Endothelial cell of umbilical vein (primary cell): Measurements from ENCODE around the gene HS3ST1. TPM values are rescaled to one million over a fixed set of nuclear protein-coding genes. Genes with fewer than 3 reads are reported as not detected.

ENCODE experiments used
- BruUV-seq: library from RNA; stranded (reverse); fragments of 400-500 nt; replicated peaks from 2 replicates; lab custom pipeline; 2021; lab: Mats Ljungman, UMichigan
- CTCF ChIA-PET: fragments of 300-600, 350-600 bp; sonication (Branson Sonifier 250); formaldehyde crosslinking; loops from one replicate; lab custom pipeline; 2021; ENCODE audit warnings: antibody characterized with exemption, inconsistent platforms; lab: Charles Lee
- POLR2A ChIA-PET: fragments of 300-600, 350-600 bp; sonication (Branson Sonifier 250); formaldehyde crosslinking; loops from one replicate; lab custom pipeline; 2021; ENCODE audit warnings: antibody characterized with exemption, inconsistent platforms; lab: Charles Lee
- DNase-seq: peaks from one replicate; pipeline ENCODE4 v3.0.0-alpha.2; 2011; ENCODE audit warnings: low read depth, low spot score
- FAIRE-seq: peaks from 2 replicates; lab custom pipeline; 2011; peaks lifted over from hg19 to GRCh38; lab: Jason Lieb, UNC
- H2AFZ ChIP-seq: 2 replicates; pipeline ENCODE4 v1.6.0; 2012; ENCODE audit warnings: low read depth, low read length, control low read depth, inconsistent platforms
- H3K27ac ChIP-seq: 2 replicates; pipeline ENCODE4 v1.5.1; 2011; ENCODE audit warnings: low read depth, mild to moderate bottlenecking, control low read depth, low read length, moderate library complexity; ENCODE audit not compliant: insufficient read depth
- H3K27me3 ChIP-seq, 2 experiments: 2 replicates each; pipeline versions ENCODE4 v1.6.0 to v1.6.1; 2011; ENCODE audit warnings: low read length in 2 of 2, mixed read lengths in 1 of 2; ENCODE audit not compliant: control insufficient read depth in 2 of 2, insufficient read depth in 2 of 2
- H3K36me3 ChIP-seq, 2 experiments: 2 replicates in 1 of 2; 3 replicates in 1 of 2; pipeline ENCODE4 v1.5.1; 2011; ENCODE audit warnings: low read length in 2 of 2, mild to moderate bottlenecking in 1 of 2, moderate library complexity in 1 of 2; ENCODE audit not compliant: control insufficient read depth in 2 of 2, insufficient read depth in 2 of 2; ENCODE audit errors: extremely low read depth in 1 of 2
- H3K4me1 ChIP-seq: 3 replicates; pipeline ENCODE4 v1.5.1; 2011; ENCODE audit warnings: mild to moderate bottlenecking, low read length; ENCODE audit not compliant: control insufficient read depth, insufficient read depth; ENCODE audit errors: extremely low read depth
- H3K4me2 ChIP-seq: 2 replicates; pipeline ENCODE4 v1.6.1; 2011; ENCODE audit warnings: low read length, control low read depth, mixed read lengths; ENCODE audit not compliant: insufficient read depth
- H3K4me3 ChIP-seq, 3 experiments: fragments of 200-600 bp in 1 of 3; sonication (generic), shearing (Covaris generic) in 1 of 3; replicated peaks in 1 of 3; 2 replicates each; pipeline ENCODE4 v1.5.1; 2011 to 2016; ENCODE audit warnings: control low read depth in 3 of 3, low read length in 3 of 3, mild to moderate bottlenecking in 2 of 3, inconsistent platforms in 1 of 3, low read depth in 1 of 3, moderate library complexity in 1 of 3; ENCODE audit not compliant: insufficient read depth in 1 of 3
- H3K79me2 ChIP-seq: 2 replicates; pipeline ENCODE4 v1.6.0; 2012; ENCODE audit warnings: low read length, inconsistent platforms; ENCODE audit not compliant: control insufficient read depth, insufficient read depth
- H3K9ac ChIP-seq: replicated peaks from 2 replicates; pipeline ENCODE3; 2011; ENCODE audit warnings: low read length, control low read depth; ENCODE audit not compliant: insufficient read depth; ENCODE audit errors: extremely low read depth
- H3K9me1 ChIP-seq: replicated peaks from 3 replicates; pipeline ENCODE4 v1.6.0; 2011; ENCODE audit warnings: mild to moderate bottlenecking, low read length; ENCODE audit not compliant: control insufficient read depth, insufficient read depth; ENCODE audit errors: extremely low read depth
- H3K9me3 ChIP-seq: replicated peaks from 2 replicates; pipeline ENCODE4 v1.5.1; 2012; ENCODE audit warnings: low read length, inconsistent platforms; ENCODE audit not compliant: control insufficient read depth, insufficient read depth
- H4K20me1 ChIP-seq: replicated peaks from 2 replicates; pipeline ENCODE3; 2011; ENCODE audit warnings: mild to moderate bottlenecking, low read length; ENCODE audit not compliant: control insufficient read depth, insufficient read depth; ENCODE audit errors: extremely low read depth
- EZH2 ChIP-seq: IDR thresholded peaks from 2 replicates; pipeline ENCODE4 v1.6.1; 2012; ENCODE audit warnings: borderline replicate concordance, low read depth, mild to moderate bottlenecking, moderate library complexity, low read length, inconsistent platforms; ENCODE audit not compliant: severe bottlenecking
- FOS ChIP-seq: IDR thresholded peaks from 2 replicates; pipeline ENCODE4 v1.6.1; 2011; ENCODE audit warnings: mild to moderate bottlenecking, low read length, moderate library complexity, borderline replicate concordance; ENCODE audit not compliant: insufficient read depth
- GATA2 ChIP-seq: IDR thresholded peaks from 2 replicates; pipeline ENCODE4 v1.7.0; 2011; ENCODE audit warnings: low read depth, mild to moderate bottlenecking, moderate library complexity, mixed read lengths, low read length; ENCODE audit not compliant: insufficient read length, insufficient read depth
- JUN ChIP-seq: IDR thresholded peaks from 2 replicates; pipeline ENCODE4 v1.6.1; 2011; ENCODE audit warnings: borderline replicate concordance, low read depth; ENCODE audit not compliant: insufficient read length, insufficient read depth
- MYC ChIP-seq: IDR thresholded peaks from one replicate; pipeline ENCODE4 v1.6.1; 2011; ENCODE audit warnings: mild to moderate bottlenecking, low read depth, low read length
- POLR2A ChIP-seq: IDR thresholded peaks from 2 replicates; pipeline ENCODE4 v1.6.1; 2012; ENCODE audit warnings: low read depth, mild to moderate bottlenecking, control low read depth, low read length
- POLR2AphosphoS5 ChIP-seq: IDR thresholded peaks from 2 replicates; pipeline ENCODE4 v1.6.1; 2012; ENCODE audit warnings: low read depth, mild to moderate bottlenecking, control low read depth, low read length, moderate library complexity; ENCODE audit not compliant: insufficient read depth
- dilution Hi-C: fragments of 300-500 bp; cut with MboI; formaldehyde crosslinking; loops from one replicate; pipeline ENCODE4 v1.15.0; 2019; ENCODE audit warnings: low sequenced_read_pairs; ENCODE audit not compliant: extremely low pct_ligation_motif_present
- intact Hi-C: fragments of 100-400 bp; cut with micrococcal nuclease; formaldehyde crosslinking; loops from one replicate; pipeline ENCODE4 v1.10.0; 2022
- polyA plus RNA-seq, 4 experiments: library from polyadenylated mRNA; depleted of rRNA in 3 of 4; stranded (reverse) in 3 of 4; unstranded in 1 of 4; fragments of >200 nt; gene quantifications; 2 replicates each; pipeline versions ENCODE4 v1.2.1 to v1.2.3, GENCODE V29; 2011 to 2012; ENCODE audit warnings: missing spikeins in 1 of 4
- total RNA-seq: library from RNA; stranded (reverse); gene quantifications from 2 replicates; pipeline ENCODE4 v1.2.3, GENCODE V29; 2021
- TF ChIP-seq, protein P1 (sequence below): IDR thresholded peaks from 2 replicates; pipeline ENCODE4 v1.6.1; 2011; ENCODE audit not compliant: insufficient read depth, insufficient read length
- TF ChIP-seq, protein P2 (sequence below), 2 donors: IDR thresholded peaks; 1 replicate in 1 of 2; 2 replicates in 1 of 2; pipeline ENCODE4 v1.5.1; 2011; ENCODE audit warnings: low read length in 2 of 2, mild to moderate bottlenecking in 2 of 2, moderate library complexity in 2 of 2, control low read depth in 1 of 2, inconsistent platforms in 1 of 2, low read depth in 1 of 2; ENCODE audit not compliant: insufficient read depth in 1 of 2; ENCODE audit errors: extremely low read depth in 1 of 2

The HS3ST1 gene
- total and polyA plus RNA-seq, 2 donors (not counting 3 experiments of a cell fraction or from before 2014, with no cell fraction given): 0.14 to 1.3 TPM

DNA sequence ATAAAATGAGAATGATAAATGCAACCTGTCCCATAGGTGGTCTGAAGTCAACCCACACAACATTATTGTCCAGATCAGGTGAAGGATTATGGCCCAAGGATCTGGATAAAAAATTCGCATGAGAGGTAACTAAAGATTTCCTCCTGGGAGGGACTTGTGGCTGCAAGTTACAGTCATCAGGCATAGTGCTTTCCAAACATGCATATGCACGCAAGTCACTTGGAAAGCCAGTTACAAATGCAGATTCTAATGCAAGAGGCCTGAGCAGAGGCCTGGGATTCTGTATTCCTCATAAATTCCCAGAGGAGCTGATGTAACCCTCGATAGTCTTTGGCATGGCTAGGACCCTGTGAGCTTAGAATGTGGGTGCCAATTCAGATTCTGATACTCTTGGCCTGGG is 21.1 kb downstream of the HS3ST1 start:
- FAIRE-seq: no peak
- H3K9me3 ChIP-seq: no peaks in the 10 kb centered on the region

DNA sequence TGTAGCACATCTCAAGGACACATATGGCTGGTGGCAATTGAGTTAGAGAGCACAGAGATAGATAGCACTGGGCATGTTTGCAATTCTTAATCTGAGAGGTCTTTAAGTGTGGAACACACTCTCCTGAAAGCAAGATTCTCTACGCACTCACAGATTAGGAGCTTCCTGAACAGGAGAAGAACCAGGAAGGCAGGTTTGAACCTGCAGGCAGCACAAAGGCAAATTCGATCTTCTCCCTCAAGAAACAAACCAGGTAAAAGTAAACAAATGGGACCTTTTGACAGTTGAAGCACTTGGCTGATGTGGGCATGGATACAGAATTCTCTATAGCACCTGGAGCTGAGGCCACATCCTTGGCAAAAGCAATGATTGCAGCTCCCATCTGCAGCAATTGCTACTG is 24.3 kb downstream of the HS3ST1 start:
- Histone ChIP-seq H3K9me1 (no peaks in the 10 kb centered on the region), H3K4me3 (no peak overlapping the region), H4K20me1 (no peaks in the 10 kb centered on the region), H3K27me3 (no peaks in the 10 kb centered on the region), H3K79me2 (no peaks in the 10 kb centered on the region), H3K9me3 (no peaks in the 10 kb centered on the region), H3K27ac (no peak overlapping the region), H3K4me1 (no peaks in the 10 kb centered on the region), H2AFZ (no peak overlapping the region), H3K9ac (no peak overlapping the region), H3K4me2 (no peak overlapping the region), H3K36me3 (no peaks in the 10 kb centered on the region)
- POLR2A ChIA-PET: no interaction called here
- dilution Hi-C loops (no loop called here), intact Hi-C loops (no loop called here)
- TF ChIP-seq GATA2 (no peak), POLR2AphosphoS5 (no peak), JUN (no peak), EZH2 (no peak), MYC (no peak), POLR2A (no peak), FOS (no peak)
- TF ChIP-seq, protein P1, sequence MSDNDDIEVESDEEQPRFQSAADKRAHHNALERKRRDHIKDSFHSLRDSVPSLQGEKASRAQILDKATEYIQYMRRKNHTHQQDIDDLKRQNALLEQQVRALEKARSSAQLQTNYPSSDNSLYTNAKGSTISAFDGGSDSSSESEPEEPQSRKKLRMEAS: no peak
- TF ChIP-seq, protein P2, sequence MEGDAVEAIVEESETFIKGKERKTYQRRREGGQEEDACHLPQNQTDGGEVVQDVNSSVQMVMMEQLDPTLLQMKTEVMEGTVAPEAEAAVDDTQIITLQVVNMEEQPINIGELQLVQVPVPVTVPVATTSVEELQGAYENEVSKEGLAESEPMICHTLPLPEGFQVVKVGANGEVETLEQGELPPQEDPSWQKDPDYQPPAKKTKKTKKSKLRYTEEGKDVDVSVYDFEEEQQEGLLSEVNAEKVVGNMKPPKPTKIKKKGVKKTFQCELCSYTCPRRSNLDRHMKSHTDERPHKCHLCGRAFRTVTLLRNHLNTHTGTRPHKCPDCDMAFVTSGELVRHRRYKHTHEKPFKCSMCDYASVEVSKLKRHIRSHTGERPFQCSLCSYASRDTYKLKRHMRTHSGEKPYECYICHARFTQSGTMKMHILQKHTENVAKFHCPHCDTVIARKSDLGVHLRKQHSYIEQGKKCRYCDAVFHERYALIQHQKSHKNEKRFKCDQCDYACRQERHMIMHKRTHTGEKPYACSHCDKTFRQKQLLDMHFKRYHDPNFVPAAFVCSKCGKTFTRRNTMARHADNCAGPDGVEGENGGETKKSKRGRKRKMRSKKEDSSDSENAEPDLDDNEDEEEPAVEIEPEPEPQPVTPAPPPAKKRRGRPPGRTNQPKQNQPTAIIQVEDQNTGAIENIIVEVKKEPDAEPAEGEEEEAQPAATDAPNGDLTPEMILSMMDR (IDR thresholded peaks at IDR 0.05; ENCODE audit: extremely low read depth in 1 of 2, insufficient read depth in 1 of 2, low read depth in 1 of 2, low read length in 2 of 2): no peak
- CTCF ChIA-PET: interaction anchor here (1.1 kb wide), 1 partner anchor 11 kb away, joined by 3 read pairs; no protein-coding TSS in a partner anchor
- DNase-seq: no peak
- FAIRE-seq: no peak
- BruUV-seq: no TSS peak

More for the DNA sequence above, 21.1 kb downstream of the HS3ST1 start:
- Histone ChIP-seq H3K79me2 (no peaks in the 10 kb centered on the region), H3K4me2 (no peak overlapping the region), H2AFZ (no peak overlapping the region), H3K9ac (no peak overlapping the region), H3K4me1 (no peaks in the 10 kb centered on the region), H3K36me3 (no peaks in the 10 kb centered on the region), H3K9me1 (no peaks in the 10 kb centered on the region), H4K20me1 (no peaks in the 10 kb centered on the region), H3K27ac (no peak overlapping the region), H3K4me3 (no peak overlapping the region), H3K27me3 (no peaks in the 10 kb centered on the region)
- TF ChIP-seq MYC (no peak), JUN (no peak), GATA2 (no peak), FOS (no peak), POLR2AphosphoS5 (no peak), EZH2 (no peak), POLR2A (no peak)
- TF ChIP-seq, protein P2 (IDR thresholded peaks at IDR 0.05; ENCODE audit: extremely low read depth in 1 of 2, insufficient read depth in 1 of 2, low read depth in 1 of 2, low read length in 2 of 2): no peak
- dilution Hi-C loops (no loop called here), intact Hi-C loops (no loop called here)
- no TSS peak for BruUV-seq
- POLR2A ChIA-PET: no interaction called here
- DNase-seq: no peak
- CTCF ChIA-PET: no interaction called here
